Fibroblast of lung (primary cell): ENCODE results near the gene MTAP. TPM values are rescaled to one million over a fixed set of nuclear protein-coding genes. Genes with fewer than 3 reads are reported as not detected.

ENCODE experiments used
- DNase-seq, 2 donors: peaks; one replicate each; pipeline versions ENCODE4 v3.0.0 to v3.0.0-alpha.2; 2010; ENCODE audit warnings: low read depth in 2 of 2
- H2AFZ ChIP-seq: 2 replicates; pipeline ENCODE4 v1.5.1; 2012; ENCODE audit warnings: low read length, control low read depth, inconsistent platforms
- H3K27ac ChIP-seq: 2 replicates; pipeline ENCODE4 v1.5.1; 2011; ENCODE audit warnings: low read length, control low read depth; ENCODE audit not compliant: insufficient read depth
- H3K27me3 ChIP-seq: 2 replicates; pipeline ENCODE4 v1.5.1; 2011; ENCODE audit warnings: mild to moderate bottlenecking, low read length; ENCODE audit not compliant: control insufficient read depth, insufficient read depth
- H3K36me3 ChIP-seq: 2 replicates; pipeline ENCODE4 v1.5.1; 2011; ENCODE audit warnings: low read length; ENCODE audit not compliant: control insufficient read depth, insufficient read depth
- H3K4me1 ChIP-seq: 2 replicates; pipeline ENCODE4 v1.5.1; 2011; ENCODE audit warnings: low read length; ENCODE audit not compliant: control insufficient read depth, insufficient read depth; ENCODE audit errors: extremely low read depth
- H3K4me2 ChIP-seq: 2 replicates; pipeline ENCODE4 v1.5.1; 2011; ENCODE audit warnings: low read length, control low read depth; ENCODE audit not compliant: insufficient read depth; ENCODE audit errors: extremely low read depth
- H3K4me3 ChIP-seq, 4 experiments: fragments of 200-600 bp in 1 of 4; sonication (generic) in 1 of 4; replicated peaks in 1 of 4; 2 replicates each; pipeline ENCODE4 v1.5.1; 2011 to 2016; ENCODE audit warnings: low read length in 4 of 4, low read depth in 3 of 4, mild to moderate bottlenecking in 3 of 4, control low read depth in 2 of 4, inconsistent platforms in 1 of 4, mixed read lengths in 1 of 4; ENCODE audit not compliant: insufficient read depth in 1 of 4; ENCODE audit errors: control extremely low read depth in 1 of 4
- H3K79me2 ChIP-seq: 2 replicates; pipeline ENCODE4 v1.5.1; 2012; ENCODE audit warnings: mild to moderate bottlenecking, low read length, inconsistent platforms; ENCODE audit not compliant: control insufficient read depth, insufficient read depth
- H3K9ac ChIP-seq: 2 replicates; pipeline ENCODE4 v1.5.1; 2011; ENCODE audit warnings: mild to moderate bottlenecking, low read length, control low read depth; ENCODE audit not compliant: insufficient read depth
- H3K9me3 ChIP-seq: 2 replicates; pipeline ENCODE4 v1.5.1; 2012; ENCODE audit warnings: low read depth, low read length; ENCODE audit not compliant: control insufficient read depth, insufficient read depth
- H4K20me1 ChIP-seq: 2 replicates; pipeline ENCODE4 v1.5.1; 2011; ENCODE audit warnings: low read length; ENCODE audit not compliant: control insufficient read depth, insufficient read depth; ENCODE audit errors: extremely low read depth
- CTCF ChIP-seq, 2 donors: IDR thresholded peaks in 1 of 2; conservative IDR thresholded peaks in 1 of 2; 1 replicate in 1 of 2; 2 replicates in 1 of 2; pipeline ENCODE4 v1.5.1; 2011 to 2012; ENCODE audit warnings: low read length in 2 of 2, control low read depth in 1 of 2, inconsistent platforms in 1 of 2, low read depth in 1 of 2, mild to moderate bottlenecking in 1 of 2
- EZH2 ChIP-seq: IDR thresholded peaks from 2 replicates; pipeline ENCODE4 v1.5.1; 2012; ENCODE audit warnings: low read length, control low read depth, mild to moderate bottlenecking; ENCODE audit errors: missing control alignments
- polyA plus RNA-seq, 2 donors: library from polyadenylated mRNA; depleted of rRNA in 1 of 2; stranded (reverse) in 1 of 2; unstranded in 1 of 2; fragments of >200 nt; gene quantifications; 2 replicates each; pipeline ENCODE4 v1.2.1, GENCODE V29; 2011 to 2012; ENCODE audit warnings: missing spikeins in 1 of 2
- total RNA-seq: library from RNA; depleted of rRNA; stranded (reverse); fragments of >200 nt; gene quantifications from 2 replicates; pipeline ENCODE4 v1.2.1, GENCODE V29; 2014

MTAP gene
- total and polyA plus RNA-seq, 2 donors (not counting 1 experiment from before 2014, with no cell fraction given), result 20.0 to 27.6 TPM

- Histone ChIP-seq H3K4me1 (peaks cover 3% of the 10 kb centered on the region), H3K36me3 (no peaks in the 10 kb centered on the region), H3K4me3 (no peak overlapping the region), H3K79me2 (no peaks in the 10 kb centered on the region), H3K4me2 (peak overlapping the region; percentile 55), H3K27ac (peak overlapping the region; percentile 41), H3K27me3 (no peaks in the 10 kb centered on the region), H3K9ac (no peak overlapping the region), H2AFZ (no peak overlapping the region), H3K9me3 (no peaks in the 10 kb centered on the region), H4K20me1 (no peaks in the 10 kb centered on the region)
- TF ChIP-seq EZH2 (no peak), CTCF (conservative IDR thresholded peaks at IDR 0.05 in 1 of 2, IDR thresholded peaks at IDR 0.05 in 1 of 2; ENCODE audit: low read depth in 1 of 2, low read length in 2 of 2) (no peak)
- peak; percentile 73 to 97 for DNase-seq
Observed at GRCh38 chr9:21777701-21778100, 24.7 kb upstream of the MTAP start.

- Histone ChIP-seq H2AFZ (no peak overlapping the region), H3K79me2 (no peaks in the 10 kb centered on the region), H3K27me3 (no peaks in the 10 kb centered on the region), H3K4me2 (peak overlapping the region; percentile 48), H3K36me3 (no peaks in the 10 kb centered on the region), H3K4me3 (no peak overlapping the region), H4K20me1 (no peaks in the 10 kb centered on the region), H3K9ac (no peak overlapping the region), H3K27ac (peak overlapping the region; percentile 41), H3K9me3 (no peaks in the 10 kb centered on the region), H3K4me1 (peaks cover 3% of the 10 kb centered on the region)
- no peak for TF ChIP-seq CTCF (conservative IDR thresholded peaks at IDR 0.05 in 1 of 2, IDR thresholded peaks at IDR 0.05 in 1 of 2; ENCODE audit: low read depth in 1 of 2, low read length in 2 of 2)
- no peak for TF ChIP-seq EZH2
- DNase-seq, result peak; percentile 56 to 74
Observed at GRCh38 chr9:21778304-21778703, 24.1 kb upstream of the MTAP start.

- H3K36me3 ChIP-seq, result no peaks in the 10 kb centered on the region
- H3K27ac ChIP-seq, result no peak overlapping the region
- no peak overlapping the region for H3K4me3 ChIP-seq
- no peaks in the 10 kb centered on the region for H3K9me3 ChIP-seq
- H3K27me3 ChIP-seq, result no peaks in the 10 kb centered on the region
- H2AFZ ChIP-seq, result no peak overlapping the region
- DNase-seq, result peak in 1 of 2 donors; percentile 55
- no peak overlapping the region for H3K9ac ChIP-seq
- H4K20me1 ChIP-seq, result no peaks in the 10 kb centered on the region
- peaks cover 3% of the 10 kb centered on the region for H3K4me1 ChIP-seq
- no peak for TF ChIP-seq EZH2
- TF ChIP-seq CTCF (conservative IDR thresholded peaks at IDR 0.05 in 1 of 2, IDR thresholded peaks at IDR 0.05 in 1 of 2; ENCODE audit: low read depth in 1 of 2, low read length in 2 of 2), result no peak
- no peak overlapping the region for H3K4me2 ChIP-seq
- H3K79me2 ChIP-seq, result no peaks in the 10 kb centered on the region
Observed at GRCh38 chr9:21779397-21779796, 23.0 kb upstream of the MTAP start.
